B cell (primary cell): ENCODE results near the gene EXD3. TPM values are rescaled to one million over a fixed set of nuclear protein-coding genes. Genes with fewer than 3 reads are reported as not detected.

Experiments used
- ATAC-seq: fragments of 200-7000 bp; cut with Tn5 transposase; one replicate; pipeline ENCODE4 v1.10.0; 2021; ENCODE audit warnings: low read depth, mild to moderate bottlenecking, moderate number of reproducible peaks, moderate library complexity
- CTCF ChIA-PET: fragments of 350-600 bp; sonication (Branson Sonifier 250); formaldehyde crosslinking; loops from one replicate; lab custom pipeline; 2021; ENCODE audit warnings: antibody characterized with exemption, inconsistent platforms; lab: Charles Lee
- POLR2A ChIA-PET: fragments of 350-600 bp; sonication (Branson Sonifier 250); formaldehyde crosslinking; loops from one replicate; lab custom pipeline; 2021; ENCODE audit warnings: antibody characterized with exemption; lab: Charles Lee
- DNase-seq: peaks from one replicate; pipeline ENCODE4 v3.0.0; 2013
- H2AFZ ChIP-seq: 2 replicates; pipeline ENCODE4 v1.6.1; 2012; ENCODE audit warnings: mild to moderate bottlenecking, low read depth, low read length; ENCODE audit not compliant: insufficient read depth, poor library complexity, severe bottlenecking
- H3K27ac ChIP-seq, 2 donors: 1 replicate in 1 of 2; 2 replicates in 1 of 2; pipeline ENCODE4 v1.5.1; 2012 to 2013; ENCODE audit warnings: low read length in 2 of 2, mild to moderate bottlenecking in 2 of 2, moderate library complexity in 1 of 2
- H3K27me3 ChIP-seq, 4 experiments: fragments of 200-600 bp in 1 of 4; sonication (generic) in 1 of 4; replicated peaks in 1 of 4; 1 replicate in 2 of 4; 2 replicates in 2 of 4; pipeline versions ENCODE4 v1.6.1 to v1.7.0; 2013 to 2016; ENCODE audit warnings: low read length in 3 of 4, mild to moderate bottlenecking in 2 of 4, mixed read lengths in 1 of 4, moderate library complexity in 1 of 4; ENCODE audit not compliant: insufficient read depth in 4 of 4, control insufficient read depth in 3 of 4; ENCODE audit errors: control extremely low read depth in 1 of 4
- H3K36me3 ChIP-seq, 2 experiments: replicated peaks in 1 of 2; 1 replicate in 1 of 2; 2 replicates in 1 of 2; pipeline versions ENCODE4 v1.6.1 to v1.7.1; 2013; ENCODE audit warnings: low read length in 1 of 2; ENCODE audit not compliant: insufficient read depth in 2 of 2, control insufficient read depth in 1 of 2; ENCODE audit errors: control extremely low read depth in 1 of 2, extremely low read depth in 1 of 2
- H3K4me1 ChIP-seq, 2 donors: fragments of 200-600 bp in 1 of 2; sonication (generic) in 1 of 2; 1 replicate in 1 of 2; 2 replicates in 1 of 2; pipeline versions ENCODE4 v1.5.1 to v1.6.1; 2013 to 2017; ENCODE audit warnings: low read length in 2 of 2; ENCODE audit not compliant: control insufficient read depth in 2 of 2, insufficient read depth in 2 of 2
- H3K4me2 ChIP-seq: replicated peaks from 2 replicates; pipeline ENCODE3; 2012; ENCODE audit warnings: mild to moderate bottlenecking, low read depth, low read length; ENCODE audit not compliant: poor library complexity, severe bottlenecking
- H3K4me3 ChIP-seq, 5 experiments: fragments of 200-600 bp in 1 of 5; sonication (generic) in 1 of 5; 1 replicate in 3 of 5; 2 replicates in 2 of 5; pipeline versions ENCODE4 v1.5.1 to v1.7.0; 2011 to 2016; ENCODE audit warnings: low read length in 4 of 5, mild to moderate bottlenecking in 4 of 5, low read depth in 2 of 5, control low read depth in 1 of 5, moderate library complexity in 1 of 5; ENCODE audit not compliant: insufficient read depth in 1 of 5; ENCODE audit errors: control extremely low read depth in 1 of 5, extremely low read depth in 1 of 5
- H3K79me2 ChIP-seq: fragments of 200-600 bp; sonication (generic); one replicate; pipeline ENCODE4 v1.6.0; 2016; ENCODE audit warnings: low read length; ENCODE audit not compliant: control insufficient read depth, insufficient read depth
- H3K9ac ChIP-seq: fragments of 200-600 bp; sonication (generic); 2 replicates; pipeline ENCODE4 v1.6.1; 2017; ENCODE audit warnings: mild to moderate bottlenecking, low read length, moderate library complexity
- H3K9me3 ChIP-seq, 3 donors: one replicate each; pipeline versions ENCODE4 v1.6.1 to v1.7.1; 2013; ENCODE audit warnings: low read length in 2 of 3; ENCODE audit not compliant: control insufficient read depth in 2 of 3, insufficient read depth in 1 of 3; ENCODE audit errors: control extremely low read depth in 1 of 3
- H4K20me1 ChIP-seq: 2 replicates; pipeline ENCODE4 v1.6.0; 2012; ENCODE audit warnings: mild to moderate bottlenecking, low read length; ENCODE audit not compliant: insufficient read depth, control insufficient read depth, poor library complexity, severe bottlenecking
- H3K27ac Mint-ChIP-seq: one replicate; pipeline ENCODE4 v1.8.0; 2021; ENCODE audit warnings: mixed read lengths
- H3K27me3 Mint-ChIP-seq: one replicate; pipeline ENCODE4 v1.8.0; 2021; ENCODE audit warnings: mixed read lengths
- H3K4me1 Mint-ChIP-seq: one replicate; pipeline ENCODE4 v1.8.0; 2021; ENCODE audit warnings: mixed read lengths
- H3K4me3 Mint-ChIP-seq: one replicate; pipeline ENCODE4 v1.8.0; 2021; ENCODE audit warnings: mixed read lengths
- H3K9me3 Mint-ChIP-seq: one replicate; pipeline ENCODE4 v1.8.0; 2022; ENCODE audit warnings: mixed read lengths; ENCODE audit not compliant: insufficient read depth
- CTCF ChIP-seq: fragments of 200-600 bp; IDR thresholded peaks from one replicate; pipeline ENCODE4 v1.8.0; 2022; ENCODE audit warnings: antibody characterized with exemption, mild to moderate bottlenecking
- EZH2 ChIP-seq: IDR thresholded peaks from 2 replicates; pipeline ENCODE4 v1.6.1; 2012; ENCODE audit warnings: borderline replicate concordance, low read depth, mild to moderate bottlenecking, moderate library complexity, low read length; ENCODE audit not compliant: insufficient read depth, poor library complexity, severe bottlenecking
- WGBS: methylation state at CpG from one replicate; pipeline ENCODE4 v1.1.5; 2013; ENCODE audit warnings: missing lambda C conversion rate; ENCODE audit not compliant: insufficient coverage; 5-methylcytosine and 5-hydroxymethylcytosine counted together
- intact Hi-C: fragments of 100-400 bp; cut with micrococcal nuclease; formaldehyde crosslinking; loops from one replicate; pipeline ENCODE4 v1.10.0; 2022
- polyA plus RNA-seq: library from polyadenylated mRNA; depleted of rRNA; stranded (reverse); fragments of >200 nt; gene quantifications from 2 replicates; pipeline ENCODE4 v1.2.3, GENCODE V29; 2012
- total RNA-seq, 2 donors: library from RNA; stranded (reverse); fragments of 120-200 nt in 1 of 2; gene quantifications; 1 replicate in 1 of 2; 2 replicates in 1 of 2; pipeline versions ENCODE4 v1.2.3 to v1.2.4, GENCODE V29; 2013 to 2022

EXD3 gene
- total and polyA plus RNA-seq, 2 donors (not counting 1 experiment from before 2014, with no cell fraction given): 22.5 to 23.7 TPM

- Histone ChIP-seq H3K27ac (peak overlapping the region; percentile 84 to 89), H3K4me3 (peak overlapping the region in 4 of 5 experiments; percentile 37 to 56 (median 48)), H2AFZ (peak overlapping the region; percentile 77), H3K9me3 (peaks cover 0 to 4% (median 0%) of the 10 kb centered on the region in 3 donors), H3K9ac (peak overlapping the region; percentile 65), H3K4me2 (peak overlapping the region; percentile 99), H3K27me3 (no peaks in the 10 kb centered on the region), H3K4me1 (peaks cover 39 to 44% of the 10 kb centered on the region in 2 donors), H3K36me3 (no peaks in the 10 kb centered on the region), H4K20me1 (peaks cover 9% of the 10 kb centered on the region), H3K79me2 (peaks cover 6% of the 10 kb centered on the region)
- intact Hi-C loops: no loop called here
- DNase-seq (no peak), ATAC-seq (no peak)
- Mint-ChIP-seq H3K27ac (peak overlapping the region; percentile 88), H3K4me1 (peaks cover 21% of the 10 kb centered on the region), H3K9me3 (no peaks in the 10 kb centered on the region), H3K27me3 (no peaks in the 10 kb centered on the region), H3K4me3 (peak overlapping the region; percentile 79)
- TF ChIP-seq EZH2 (no peak), CTCF (no peak)
- ChIA-PET CTCF (interaction anchor here (1.0 to 1.3 kb wide), 3 partner anchors 15 to 40 kb away, joined by 4 to 6 read pairs (median 4); partner anchors contain the start of genes EXD3 and NOXA1), POLR2A (interaction anchor here (1.0 kb wide), 2 partner anchors 222 to 376 kb away, joined by 3 to 5 read pairs; partner anchors contain the start of gene MAN1B1)
- 96% methylated on average over 16 of the region's 25 CpGs for WGBS
These were observed 39.5 kb upstream of the EXD3 start for GRCh38 chr9:137462396-137462985.
